OCI-M1 (cell line): ENCODE measurements around the gene SLC39A13.

Experiments
- DNase-seq: peaks from one replicate; lab custom pipeline; 2025; lab: John Stamatoyannopoulos, UW

The SLC39A13 gene

GRCh38 chr11:47407746-47408590, at the start of gene SLC39A13:
Gene SLC39A13 (plus strand): TSS chr11:47408590. CDS start chr11:47410095, 1,505 bp downstream.
- peak; percentile 98 for DNase-seq

- no peak for DNase-seq
These were observed 49.7 kb upstream of the SLC39A13 start for GRCh38 chr11:47358731-47359051.

DNA sequence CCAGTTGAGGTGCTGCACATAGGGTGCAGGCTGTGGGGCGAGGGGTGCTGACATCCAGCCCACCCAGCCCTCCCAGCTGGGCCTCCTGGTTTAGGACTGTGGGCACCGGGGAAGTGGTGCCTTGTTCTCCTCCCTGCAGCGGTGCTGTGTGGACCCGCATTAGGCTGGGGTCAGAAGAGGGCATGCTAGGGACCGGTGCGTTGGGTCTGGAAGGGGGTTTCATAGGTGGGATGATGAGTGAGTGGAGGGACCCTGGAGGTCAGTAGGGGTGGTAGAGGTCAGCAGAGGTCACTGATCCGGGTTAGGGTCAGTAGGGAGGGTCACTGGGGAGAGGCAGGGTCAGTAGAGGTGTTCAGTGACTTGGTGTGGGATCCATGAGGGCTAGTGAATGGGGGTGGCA, 49.2 kb upstream of the SLC39A13 start:
- no peak for DNase-seq

- no peak for DNase-seq
These were observed 48.8 kb upstream of the SLC39A13 start for GRCh38 chr11:47359586-47359985.

DNA sequence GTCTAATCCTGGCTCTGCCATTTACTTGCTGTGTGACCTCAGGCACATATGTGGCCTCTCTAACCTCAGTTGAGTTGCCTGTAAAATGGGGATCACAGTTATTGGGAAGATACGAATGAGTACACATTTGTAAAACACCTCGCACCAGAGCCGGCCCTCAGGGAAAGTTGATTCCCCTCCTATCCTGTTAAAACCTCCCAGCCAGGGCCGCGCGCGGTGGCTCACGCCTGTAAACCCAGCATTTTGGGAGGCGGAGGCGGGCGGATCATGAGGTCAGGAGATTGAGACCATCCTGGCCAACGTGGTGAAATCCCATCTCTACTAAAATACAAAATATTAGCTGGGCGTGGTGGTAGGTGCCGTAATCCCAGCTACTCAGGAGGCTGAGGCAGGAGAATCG, 48.0 kb upstream of the SLC39A13 start:
- no peak for DNase-seq

DNA sequence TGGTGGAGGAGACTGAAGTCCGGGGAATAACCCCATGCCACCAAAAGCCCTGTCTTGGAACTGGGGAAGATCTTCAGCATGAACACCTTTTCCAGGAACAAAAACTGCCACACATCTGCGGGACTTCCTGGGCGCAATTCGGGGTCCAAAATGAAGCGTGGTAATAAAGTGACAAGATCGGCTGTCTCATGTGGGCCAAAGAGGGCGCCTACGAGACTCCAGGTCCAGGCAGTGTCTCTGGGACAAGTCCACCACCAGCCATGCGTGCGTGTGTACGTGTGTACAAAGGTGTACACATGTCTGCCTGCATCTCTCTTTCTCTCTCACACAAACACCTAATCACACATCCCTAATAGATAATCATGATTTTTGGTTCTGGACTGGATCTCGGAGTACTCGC, 47.0 kb upstream of the SLC39A13 start:
- no peak for DNase-seq

GRCh38 chr11:47366020-47366490, 42.3 kb upstream of the SLC39A13 start:
- DNase-seq: no peak

DNA sequence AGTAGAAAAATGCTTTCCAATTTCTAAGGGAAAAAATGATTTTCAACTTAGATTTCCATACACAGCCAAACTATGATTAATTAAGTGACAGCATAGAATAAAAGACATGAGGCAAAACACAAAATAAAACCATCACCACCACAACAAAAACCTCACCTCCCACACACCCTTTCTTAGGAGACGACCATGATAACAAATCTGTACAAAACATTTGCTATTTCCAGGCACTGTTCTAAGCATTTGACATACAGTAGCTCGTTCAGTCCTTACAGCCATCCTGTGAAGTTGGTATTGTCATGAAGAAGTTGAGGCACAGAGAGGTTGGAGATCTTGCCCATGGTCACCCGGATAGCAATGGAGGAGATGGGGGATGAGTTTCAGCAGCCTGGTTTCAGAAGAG, 38.7 kb upstream of the SLC39A13 start:
- peak; percentile 48 for DNase-seq

- DNase-seq: no peak
These were observed 36.0 kb upstream of the SLC39A13 start for GRCh38 chr11:47372422-47372821.

- DNase-seq: peak; percentile 74
These were observed 34.3 kb upstream of the SLC39A13 start for GRCh38 chr11:47373876-47374719.

GRCh38 chr11:47374720-47375019, 33.7 kb upstream of the SLC39A13 start:
- no peak for DNase-seq

DNA sequence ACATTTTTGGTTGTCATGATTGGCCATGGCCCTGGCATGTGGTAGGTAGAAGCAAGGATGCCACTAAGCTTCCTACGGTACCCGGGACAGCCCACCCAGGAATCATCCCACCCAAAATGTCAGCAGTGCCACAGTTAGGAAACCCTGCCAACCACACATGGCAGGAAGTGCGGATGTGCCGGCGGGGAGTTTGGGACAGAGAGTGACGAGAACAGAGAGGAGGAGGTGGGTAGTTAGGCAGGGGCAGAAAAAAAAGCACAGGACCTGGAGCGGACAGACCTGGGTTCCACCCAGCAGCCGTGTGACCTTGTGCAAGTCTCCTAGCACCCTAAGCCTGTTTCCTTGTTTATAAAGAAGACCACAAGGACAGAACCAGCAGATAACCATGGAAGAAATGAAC, 33.4 kb upstream of the SLC39A13 start:
- no peak for DNase-seq

DNA sequence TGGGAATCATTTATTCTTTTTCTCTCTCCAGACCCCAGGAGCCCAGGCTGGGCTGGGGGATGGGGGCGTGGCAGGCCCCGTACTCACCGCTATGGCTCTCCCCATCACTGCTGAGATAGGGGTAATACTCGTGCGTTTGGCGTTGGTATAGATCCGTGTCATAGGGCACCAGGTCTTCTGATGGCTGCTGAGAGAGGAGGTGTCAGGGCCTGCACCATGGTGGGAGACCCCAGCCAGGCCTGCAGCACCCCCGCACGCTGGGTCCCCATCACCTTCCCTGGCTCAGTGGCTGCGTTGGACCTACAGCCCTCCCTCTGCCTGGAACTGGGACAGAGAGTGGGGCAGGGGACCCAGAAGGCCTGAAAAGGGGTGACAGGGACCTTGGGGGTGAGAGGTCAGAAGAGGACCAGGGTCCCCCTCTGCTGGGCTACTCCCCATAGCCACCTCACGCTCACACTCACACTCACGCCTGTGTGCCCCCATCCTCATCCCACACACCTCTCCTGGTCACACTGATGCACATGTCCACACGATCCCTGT, 32.8 kb upstream of the SLC39A13 start:
- DNase-seq: no peak

- no peak for DNase-seq
These were observed 32.3 kb upstream of the SLC39A13 start for GRCh38 chr11:47376107-47376524.

- peak; percentile 86 for DNase-seq
These were observed 31.6 kb upstream of the SLC39A13 start for GRCh38 chr11:47376525-47377371.

- DNase-seq: peak; percentile 64
These were observed 30.8 kb upstream of the SLC39A13 start for GRCh38 chr11:47377571-47378009.

- DNase-seq: peak; percentile 96
These were observed 30.2 kb upstream of the SLC39A13 start, which contains the start of gene SPI1 for GRCh38 chr11:47378010-47378835. Gene SPI1 (minus strand): TSS chr11:47378547. CDS start chr11:47378353, 194 bp downstream.

DNA sequence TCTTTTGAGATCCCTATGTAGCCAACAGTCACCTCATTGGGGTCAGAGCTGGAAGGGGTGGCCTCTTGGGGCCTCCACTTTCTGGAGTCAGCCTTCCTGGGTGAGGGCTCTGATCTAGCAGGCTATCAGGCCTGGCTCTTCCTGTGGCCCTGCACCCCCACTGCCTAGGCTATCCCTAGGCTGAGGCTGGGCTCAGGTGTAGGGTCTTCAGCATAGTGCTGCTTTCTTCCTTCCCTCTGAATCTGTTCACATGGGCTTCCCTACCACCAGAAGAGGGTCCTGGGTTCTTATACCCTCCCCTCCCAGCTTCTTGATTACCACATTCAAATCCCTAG, 29.6 kb upstream of the SLC39A13 start:
- no peak for DNase-seq

DNA sequence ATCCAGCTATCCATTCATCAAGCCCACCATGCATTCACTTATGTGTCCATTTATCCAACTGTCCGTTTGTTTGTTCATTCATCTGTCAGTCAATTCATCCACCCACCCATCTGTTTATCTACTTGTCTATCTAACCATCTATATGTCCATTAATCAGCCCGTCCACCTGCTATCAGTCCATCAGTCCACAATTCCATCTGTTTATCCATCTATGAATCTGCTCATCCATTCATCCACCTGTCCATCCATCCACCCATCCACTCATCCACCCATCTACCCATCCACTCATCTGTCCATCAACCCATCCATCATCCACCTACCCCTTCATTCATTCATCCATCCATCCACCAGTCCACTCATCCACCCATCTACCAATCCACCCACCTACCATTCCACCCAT, 29.1 kb upstream of the SLC39A13 start:
- no peak for DNase-seq

- DNase-seq: no peak
These were observed 28.3 kb upstream of the SLC39A13 start for GRCh38 chr11:47380078-47380477.

DNA sequence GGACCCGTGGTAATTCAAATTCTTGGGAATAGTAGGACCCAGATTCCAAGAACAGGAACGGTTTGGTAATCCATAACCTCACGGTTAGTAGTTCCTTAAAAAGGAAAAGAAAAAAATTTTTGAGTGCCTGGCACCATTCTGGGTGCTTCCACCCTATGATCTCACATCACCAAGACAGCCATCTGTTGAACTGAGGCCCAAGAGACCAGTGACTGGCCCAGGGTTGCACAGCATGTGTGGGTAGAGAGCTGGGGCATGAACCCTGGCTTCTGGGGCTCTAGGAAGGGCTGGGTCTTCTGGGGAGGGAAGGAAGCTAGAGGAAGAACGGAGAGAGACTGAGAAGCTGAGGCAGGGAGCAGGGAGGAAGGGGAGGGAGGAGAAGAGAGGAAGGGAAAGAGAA, 25.3 kb upstream of the SLC39A13 start:
- DNase-seq: no peak
